IPS-NIHi7 (cell line): ENCODE data around the gene TRPC6.
"Not testable (repeated sequence)": the region's sequence is repeated elsewhere in the genome, so short reads cannot be mapped to it uniquely, and the experiment has no call there.

Experiments
- DNase-seq: peaks from one replicate; pipeline ENCODE4 v3.0.0; 2012; ENCODE audit warnings: mixed read lengths; ENCODE audit errors: extremely low spot score

Gene TRPC6

DNA sequence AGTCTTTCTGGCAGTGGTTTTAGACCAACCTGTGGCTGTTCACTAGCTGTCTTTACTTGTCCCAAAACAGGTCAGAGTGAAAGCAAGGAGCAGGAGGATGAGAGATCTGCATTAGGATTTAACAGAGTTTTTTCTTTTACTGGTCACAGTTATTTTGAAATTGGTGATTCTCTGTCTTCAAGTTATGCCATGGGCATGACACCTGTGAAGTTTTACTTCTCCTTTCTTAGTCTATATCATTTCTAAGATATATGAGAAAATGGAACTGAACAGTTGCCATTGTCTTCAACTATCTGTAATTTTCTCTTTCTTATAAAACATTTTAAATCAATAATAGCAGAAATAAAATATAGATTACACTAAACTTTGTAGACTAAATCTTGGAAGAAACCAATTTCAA, 60.6 kb downstream of the TRPC6 start:
- no peak for DNase-seq

DNA sequence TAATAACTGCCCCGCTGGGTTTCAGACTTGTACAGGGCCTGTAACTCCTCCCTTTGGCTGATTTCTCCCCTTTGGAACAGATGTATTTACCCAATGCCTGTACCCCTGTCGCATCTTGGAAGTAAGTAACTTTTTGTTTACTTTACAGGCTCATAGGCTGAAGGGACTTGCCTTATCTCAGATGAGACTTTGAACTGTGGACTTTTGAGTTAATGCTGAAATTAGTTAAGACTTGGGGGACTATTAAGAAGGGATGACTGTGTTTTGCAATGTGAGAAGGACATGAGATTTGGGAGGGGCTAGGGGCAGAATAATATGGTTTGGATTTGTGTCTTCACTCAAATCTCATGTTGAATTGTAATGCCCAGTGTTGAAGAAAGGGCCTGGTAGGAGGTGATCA, 62.0 kb downstream of the TRPC6 start:
- no peak for DNase-seq

DNA sequence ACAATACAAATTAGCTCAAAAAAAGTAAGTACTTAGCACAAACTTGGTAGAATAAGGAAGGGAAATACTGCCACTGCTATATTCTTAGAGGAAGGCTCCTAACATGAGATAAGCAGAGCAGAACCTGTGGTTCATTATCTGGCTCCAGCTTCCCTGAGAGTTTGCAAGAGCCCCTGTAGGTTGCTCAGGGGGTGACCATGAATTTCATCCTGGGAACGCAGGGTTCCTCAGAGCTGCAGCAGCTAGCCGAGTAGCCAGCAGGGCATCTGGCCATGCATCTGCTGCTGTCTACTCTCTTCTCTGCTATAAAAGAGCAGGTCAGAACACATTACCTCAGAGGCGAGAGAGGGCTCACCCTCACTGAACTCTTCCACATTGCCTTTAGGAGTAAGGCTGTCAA, 67.3 kb downstream of the TRPC6 start:
- peak; percentile 60 for DNase-seq

GRCh38 chr11:101511065-101511464, 72.7 kb downstream of the TRPC6 start:
- no peak for DNase-seq

DNA sequence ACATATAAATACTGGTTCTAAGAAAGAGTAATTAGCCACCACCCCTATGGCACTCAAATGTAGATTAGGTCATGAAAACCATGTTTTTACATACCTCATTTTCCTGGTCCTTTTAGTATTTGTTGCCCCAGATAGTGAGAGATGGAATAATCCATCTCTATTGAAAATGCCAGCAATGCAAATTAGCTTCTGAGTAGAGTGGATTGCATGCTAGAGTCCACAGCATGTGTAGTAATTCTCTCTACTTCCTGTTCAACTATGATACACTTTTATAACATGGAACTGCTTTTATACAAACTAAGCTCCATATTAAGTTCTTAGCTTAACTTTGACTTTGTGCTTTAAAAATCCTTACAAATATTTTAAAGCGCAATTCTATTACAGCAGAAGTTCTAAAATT, 73.2 kb downstream of the TRPC6 start:
- no peak for DNase-seq

DNA sequence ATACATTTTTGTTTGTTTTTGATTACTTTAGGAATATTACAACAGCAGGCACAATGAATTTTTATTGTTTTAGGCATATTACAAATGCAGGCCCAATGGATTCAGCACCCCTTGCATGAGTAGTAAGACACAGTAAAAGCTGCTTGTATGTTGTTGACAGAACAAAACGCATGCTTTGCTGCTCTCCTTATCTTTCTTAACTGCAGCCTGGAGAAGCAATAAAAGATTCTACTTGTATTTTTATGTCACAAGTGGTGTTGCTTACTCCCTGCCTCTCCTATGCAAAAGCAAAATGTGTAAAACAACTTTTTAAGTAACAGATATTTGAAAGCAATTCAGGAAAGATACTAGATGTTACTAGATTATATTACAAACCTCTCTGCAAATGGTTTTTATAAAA, 73.9 kb downstream of the TRPC6 start:
- DNase-seq, result no peak

- no peak for DNase-seq
These were observed 75.4 kb downstream of the TRPC6 start for GRCh38 chr11:101508370-101508769.

DNA sequence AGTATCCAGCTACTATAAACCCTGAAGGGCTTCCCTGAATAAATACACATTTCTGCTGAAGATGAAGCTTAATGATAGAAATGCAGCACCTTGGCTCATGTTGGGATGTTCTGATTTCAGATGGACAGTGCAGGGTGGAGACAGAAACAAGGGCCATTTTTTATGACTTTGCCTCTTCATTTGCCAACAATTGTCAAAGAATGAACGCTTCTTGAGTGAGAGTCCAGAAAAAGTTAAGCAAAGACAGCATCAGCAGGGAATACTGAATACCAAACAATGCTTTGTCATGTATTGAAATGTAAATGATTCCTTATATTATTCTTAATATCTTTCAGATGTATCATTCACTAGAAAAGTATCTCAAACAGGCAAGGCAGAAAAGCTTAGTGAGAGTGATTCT, 84.9 kb downstream of the TRPC6 start:
- DNase-seq, result no peak

- no peak for DNase-seq
These were observed 86.5 kb downstream of the TRPC6 start for GRCh38 chr11:101497291-101497690.

GRCh38 chr11:101487775-101488174, 96.0 kb downstream of the TRPC6 start:
- DNase-seq, result no peak

DNA sequence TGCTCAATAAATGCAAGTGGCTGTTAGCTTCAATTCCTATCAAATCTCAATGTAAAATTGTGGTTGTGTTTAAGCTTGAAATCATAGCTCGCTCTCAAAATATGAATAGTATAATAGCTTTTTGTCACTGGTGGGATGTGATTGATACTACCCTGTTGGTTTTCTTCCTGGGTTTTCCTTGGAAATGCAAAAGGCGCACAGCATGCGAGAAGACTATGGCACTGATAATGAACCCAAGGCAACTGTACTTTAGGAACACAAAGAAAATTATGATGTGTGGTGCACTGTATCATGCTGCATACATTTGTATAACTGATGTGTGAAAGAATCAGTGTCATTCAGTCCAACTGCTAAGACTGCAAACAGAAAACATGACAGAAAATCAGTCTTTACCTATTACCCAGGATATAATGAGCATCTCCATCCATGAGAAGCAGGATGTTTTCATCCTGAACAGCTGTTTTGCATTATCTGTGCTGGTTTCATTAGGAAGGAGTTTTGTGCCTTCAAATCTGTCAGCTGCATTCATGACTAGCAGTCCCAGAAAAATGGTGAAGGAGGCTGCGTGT, 101.2 kb downstream of the TRPC6 start:
- no peak for DNase-seq

GRCh38 chr11:101478587-101479369, 105.0 kb downstream of the TRPC6 start:
- peak; percentile 17 for DNase-seq

DNA sequence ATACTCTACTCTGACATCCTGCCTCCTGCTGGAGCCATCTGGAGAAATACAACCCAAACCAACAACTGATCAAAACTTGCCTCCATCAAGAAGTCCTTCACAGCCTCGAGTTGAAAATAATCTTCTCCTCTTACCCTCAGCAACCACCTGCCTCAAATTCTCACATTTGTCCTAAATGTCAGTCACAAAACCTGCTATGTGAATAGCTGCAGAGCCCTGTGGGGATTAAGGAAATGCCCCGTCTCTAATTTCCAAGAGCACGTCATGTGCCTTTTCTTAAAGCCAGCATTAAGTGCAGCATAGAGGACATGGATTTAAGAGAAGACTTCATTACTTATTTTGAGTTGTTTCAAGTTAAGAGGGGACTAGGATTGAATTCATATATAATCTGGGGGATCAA, 105.9 kb downstream of the TRPC6 start:
- DNase-seq, result no peak

DNA sequence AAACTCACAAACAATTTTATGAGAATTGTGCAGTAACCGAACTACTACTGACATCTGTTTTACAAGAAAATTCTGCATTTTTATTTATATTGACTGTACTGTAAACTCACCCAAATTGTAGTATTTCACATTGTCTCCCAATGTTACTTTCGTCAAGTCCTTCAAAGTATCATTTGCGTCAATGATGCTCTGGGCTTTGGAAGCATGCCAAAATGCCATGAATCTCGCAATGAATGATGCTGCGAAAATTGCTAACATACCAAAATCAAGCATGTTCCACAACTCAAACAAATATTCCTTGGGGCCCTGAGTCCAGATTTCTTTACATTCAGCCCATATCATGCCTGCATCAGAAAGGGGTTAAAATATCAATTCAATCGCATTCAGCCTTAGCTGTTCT, 107.6 kb downstream of the TRPC6 start:
- DNase-seq, result no peak

DNA sequence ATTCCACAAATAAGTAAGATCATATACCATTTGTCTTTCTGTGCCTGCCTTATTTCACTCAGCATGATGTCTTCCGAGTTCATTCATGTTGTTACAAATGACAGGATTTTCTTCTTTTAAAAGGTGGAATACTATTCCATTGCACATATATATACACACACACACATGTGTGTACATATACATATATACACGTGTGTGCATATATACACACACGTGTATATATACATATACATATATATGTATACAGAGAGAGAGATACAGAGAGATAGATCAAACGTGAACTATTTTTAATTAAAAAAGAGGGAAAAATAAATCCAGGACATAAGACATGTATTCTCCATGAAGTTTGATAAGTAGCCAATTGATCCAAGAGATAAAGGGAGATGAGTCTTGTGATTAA, 108.1 kb downstream of the TRPC6 start:
- no peak for DNase-seq

- no peak for DNase-seq
These were observed 109.1 kb downstream of the TRPC6 start for GRCh38 chr11:101474666-101475065.

DNA sequence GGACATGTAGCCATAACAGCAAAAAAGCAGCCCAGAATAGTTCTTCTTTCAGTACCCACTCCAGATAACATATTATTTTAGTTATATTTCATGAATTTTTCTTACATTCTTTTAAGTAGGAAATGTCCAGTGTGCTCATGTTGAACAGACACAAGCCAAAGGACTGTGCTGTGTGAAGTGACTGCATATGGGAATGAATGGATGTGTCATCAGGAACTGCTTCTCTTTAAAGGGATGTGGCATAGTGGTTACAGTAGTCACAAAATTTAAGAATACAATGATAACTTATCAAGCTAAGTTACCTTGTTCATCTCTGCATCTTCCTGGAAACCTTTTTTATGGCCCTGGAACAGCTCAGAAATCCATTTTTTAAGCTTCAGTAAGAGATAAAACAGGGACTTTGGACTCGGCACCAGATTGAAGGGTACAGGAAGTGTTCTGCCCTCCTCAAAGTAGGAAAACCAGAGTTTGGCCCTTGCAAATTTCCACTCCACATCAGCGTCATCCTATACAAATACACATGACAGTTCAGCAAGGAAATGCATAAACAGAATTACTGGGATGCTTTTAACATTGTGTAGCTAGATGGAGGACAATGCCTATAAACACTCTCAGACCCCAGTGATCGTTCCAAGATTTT, 112.8 kb downstream of the TRPC6 start:
- no peak for DNase-seq

DNA sequence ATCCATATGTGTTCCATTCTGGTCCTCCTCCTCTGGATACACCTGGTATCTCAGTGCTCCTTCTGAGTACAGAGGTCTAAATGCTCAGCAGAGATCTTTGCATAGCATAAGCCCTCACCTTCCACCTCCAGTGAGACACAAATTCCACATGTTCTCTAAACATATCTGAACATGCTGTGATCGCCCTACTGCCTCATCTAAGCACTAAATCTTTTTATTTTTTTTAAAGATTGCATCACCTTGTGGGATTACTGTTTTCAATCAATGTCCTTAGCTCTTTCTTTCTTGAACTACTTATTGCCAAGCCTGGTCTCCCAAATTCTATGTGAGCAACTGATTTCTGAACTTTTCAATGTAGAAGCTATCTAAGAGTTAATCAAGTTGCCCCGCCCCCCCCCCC, 113.4 kb downstream of the TRPC6 start:
- no peak for DNase-seq

- DNase-seq, result no peak
These were observed 117.5 kb downstream of the TRPC6 start for GRCh38 chr11:101466352-101466751.

DNA sequence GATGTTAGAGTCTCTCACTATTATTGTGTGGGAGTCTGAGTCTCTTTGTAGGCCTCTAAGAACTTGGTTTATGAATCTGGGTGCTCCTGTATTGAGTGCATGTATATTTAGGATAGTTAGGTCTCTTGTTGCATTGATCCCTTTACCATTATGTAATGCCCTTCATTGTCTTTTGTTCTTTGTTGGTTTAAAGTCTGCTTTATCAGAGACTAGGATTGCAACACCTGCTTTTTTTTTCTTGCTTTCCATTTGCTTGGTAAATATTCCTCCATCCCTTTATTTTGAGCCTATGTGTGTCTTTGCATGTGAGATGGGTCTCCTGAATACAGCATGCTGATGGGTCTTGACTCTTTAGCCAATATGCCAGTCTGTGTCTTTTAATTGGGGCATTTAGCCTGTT, 119.4 kb downstream of the TRPC6 start:
- not testable (repeated sequence) for DNase-seq

- DNase-seq, result no peak
These were observed 124.8 kb downstream of the TRPC6 start for GRCh38 chr11:101459020-101459419.

DNA sequence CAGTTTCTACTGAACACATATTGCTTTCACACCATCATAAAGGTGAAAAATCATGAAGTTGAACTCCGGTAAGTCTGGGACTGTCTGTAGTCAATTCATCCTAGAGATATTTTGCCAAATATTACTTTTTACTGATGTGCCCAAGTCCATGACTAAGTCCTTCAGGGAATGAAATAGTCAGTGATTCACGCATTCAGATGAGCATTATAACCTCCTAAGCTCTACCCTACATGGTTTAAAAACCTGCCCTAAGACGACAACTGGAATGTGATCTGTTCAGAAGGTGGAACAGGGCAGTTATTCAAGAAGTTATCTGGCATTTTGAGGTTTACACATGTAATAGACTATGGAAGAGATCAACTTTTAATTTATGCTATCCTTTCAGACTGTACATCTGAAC, 125.6 kb downstream of the TRPC6 start:
- DNase-seq, result no peak

DNA sequence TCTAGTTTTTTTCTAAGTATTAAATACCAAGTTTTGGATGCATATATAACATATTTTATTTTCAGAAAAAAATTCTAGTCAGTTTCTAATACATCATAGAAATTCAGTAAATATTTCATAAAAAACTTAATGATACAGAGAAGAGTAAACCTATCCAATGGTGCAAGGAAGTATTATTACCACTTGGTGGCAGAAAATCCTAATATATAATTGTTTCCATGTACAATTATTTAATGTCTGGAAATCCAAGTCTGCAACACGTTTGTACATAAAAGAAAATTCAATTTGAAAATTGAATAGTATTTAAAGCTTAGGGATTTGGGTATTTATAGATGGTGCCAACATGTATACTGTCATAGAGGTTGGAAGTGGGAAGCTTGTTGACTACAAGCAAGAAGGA, 127.0 kb downstream of the TRPC6 start:
- DNase-seq, result no peak
